Measurements from ENCODE around the gene PSMD11.
"Not testable (repeated sequence)": the region's sequence is repeated elsewhere in the genome, so short reads cannot be mapped to it uniquely, and the experiment has no call there.

Gene PSMD11

DNA sequence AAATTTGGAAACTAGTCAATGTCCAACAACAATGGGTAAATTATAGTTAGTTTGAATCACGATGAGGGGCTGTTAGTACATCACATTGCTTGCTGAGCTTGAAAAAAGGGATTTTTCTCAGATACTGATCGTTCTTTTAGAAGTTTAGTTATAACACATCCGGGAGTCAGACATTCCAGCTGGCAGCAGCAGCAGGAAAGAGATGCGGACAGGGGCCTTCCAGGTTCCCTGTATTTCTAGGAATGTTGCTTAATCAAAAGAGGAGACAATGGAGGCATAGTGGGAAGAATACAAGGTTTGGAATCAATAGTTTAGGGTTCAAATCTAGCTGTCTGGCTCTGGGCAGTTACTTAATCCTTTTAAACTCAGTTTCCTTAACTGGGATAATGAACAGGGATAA, 70.3 kb downstream of the PSMD11 start:
- DNase-seq (ENCODE audit: low read depth): no peak

- no peak for DNase-seq (ENCODE audit: low read depth)
Measured at GRCh38 chr17:32515677-32516383, 71.5 kb downstream of the PSMD11 start.

- no peak for DNase-seq (ENCODE audit: low read depth)
Measured at GRCh38 chr17:32516450-32516849, 72.1 kb downstream of the PSMD11 start.

- DNase-seq (ENCODE audit: low read depth): no peak
Measured at GRCh38 chr17:32516940-32517701, 72.8 kb downstream of the PSMD11 start.

DNA sequence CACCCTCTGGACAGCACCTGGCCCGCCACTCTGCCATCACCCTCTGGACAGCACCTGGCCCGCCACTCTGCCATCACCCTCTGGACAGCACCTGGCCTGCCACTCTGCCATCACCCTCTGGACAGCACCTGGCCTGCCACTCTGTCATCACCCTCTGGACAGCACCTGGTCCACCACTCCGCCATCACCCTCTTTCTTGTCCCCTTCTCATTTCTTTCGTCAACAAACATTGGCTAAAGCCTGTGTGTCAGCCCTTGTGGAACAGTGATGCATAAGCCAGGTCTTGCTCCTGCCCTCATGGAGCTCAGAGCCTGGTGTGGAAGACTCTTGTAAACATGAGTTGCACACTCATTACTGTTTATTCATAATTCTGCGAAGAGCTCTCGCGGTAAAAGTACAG, 73.7 kb downstream of the PSMD11 start:
- no peak for DNase-seq (ENCODE audit: low read depth)

- no peak for DNase-seq (ENCODE audit: low read depth)
Measured at GRCh38 chr17:32518646-32519227, 74.4 kb downstream of the PSMD11 start.

- no peak for DNase-seq (ENCODE audit: low read depth)
Measured at GRCh38 chr17:32519228-32520103, 75.2 kb downstream of the PSMD11 start.

GRCh38 chr17:32520104-32520701, 75.9 kb downstream of the PSMD11 start:
- DNase-seq (ENCODE audit: low read depth): no peak

DNA sequence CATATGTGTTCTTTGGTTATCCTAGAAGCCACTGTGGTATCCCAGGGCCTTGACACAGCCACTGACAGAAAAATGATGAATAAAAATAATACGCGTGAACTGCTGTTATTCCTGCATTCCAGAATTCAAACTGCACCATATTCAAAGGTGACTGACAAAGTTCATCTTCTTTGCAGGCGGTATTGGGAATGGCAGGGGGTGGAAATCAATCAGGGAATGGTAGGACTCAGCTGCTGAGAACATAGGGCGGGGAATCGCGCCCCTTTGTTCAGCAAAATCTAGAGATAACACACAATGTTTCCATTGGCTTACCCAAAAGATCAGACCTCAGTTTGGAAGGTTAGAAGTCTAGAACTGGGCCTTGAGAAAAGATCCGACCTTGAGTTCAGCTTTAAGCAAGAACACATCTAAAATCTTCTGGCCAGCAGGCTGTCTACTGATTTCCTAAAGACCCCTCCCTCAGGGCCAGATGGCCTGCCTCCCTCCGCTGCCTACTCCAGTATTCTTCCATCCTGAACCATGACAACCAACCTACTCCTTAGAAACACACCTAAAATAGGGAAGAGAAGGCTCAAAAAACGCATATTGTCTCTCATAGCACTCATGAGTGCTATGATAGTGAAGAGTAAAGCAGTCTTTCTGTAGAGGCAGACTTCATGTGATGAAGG, 76.6 kb downstream of the PSMD11 start:
- no peak for DNase-seq (ENCODE audit: low read depth)

DNA sequence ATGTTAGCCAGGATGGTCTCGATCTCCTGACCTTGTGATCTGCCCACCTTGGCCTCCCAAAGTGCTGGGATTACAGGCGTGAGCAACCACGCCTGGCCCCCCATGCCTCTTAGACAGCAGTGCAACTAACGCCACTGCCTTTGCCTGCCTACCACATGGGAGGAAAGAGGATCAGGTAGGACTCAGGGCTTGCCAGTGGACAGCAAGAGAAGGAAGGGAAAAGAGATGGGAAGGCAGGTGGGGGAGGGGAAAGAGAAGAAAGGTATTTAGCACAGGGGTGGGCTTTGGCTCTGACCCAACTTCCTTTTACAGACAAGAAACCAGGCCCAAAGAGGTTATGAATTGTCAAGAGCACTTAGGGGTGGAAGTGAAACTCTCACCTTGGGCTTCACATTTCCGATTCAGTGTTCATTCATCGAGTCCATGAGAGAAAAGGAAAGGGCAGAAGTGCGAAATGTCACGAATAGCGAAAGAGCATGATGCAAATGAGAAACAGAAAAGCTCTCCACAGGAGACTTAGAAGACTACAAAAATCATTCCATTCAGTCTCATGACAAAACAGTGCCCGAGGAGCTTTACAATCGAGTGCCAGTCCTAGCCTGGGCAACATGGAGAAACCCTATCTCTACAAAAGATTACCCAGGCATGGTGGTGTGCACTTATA, 78.8 kb downstream of the PSMD11 start:
- DNase-seq (ENCODE audit: low read depth): no peak

GRCh38 chr17:32523827-32524552, 79.7 kb downstream of the PSMD11 start:
- DNase-seq (ENCODE audit: low read depth): no peak

- not testable (repeated sequence) for DNase-seq (ENCODE audit: low read depth)
Measured at GRCh38 chr17:32524553-32524880, 80.2 kb downstream of the PSMD11 start.

DNA sequence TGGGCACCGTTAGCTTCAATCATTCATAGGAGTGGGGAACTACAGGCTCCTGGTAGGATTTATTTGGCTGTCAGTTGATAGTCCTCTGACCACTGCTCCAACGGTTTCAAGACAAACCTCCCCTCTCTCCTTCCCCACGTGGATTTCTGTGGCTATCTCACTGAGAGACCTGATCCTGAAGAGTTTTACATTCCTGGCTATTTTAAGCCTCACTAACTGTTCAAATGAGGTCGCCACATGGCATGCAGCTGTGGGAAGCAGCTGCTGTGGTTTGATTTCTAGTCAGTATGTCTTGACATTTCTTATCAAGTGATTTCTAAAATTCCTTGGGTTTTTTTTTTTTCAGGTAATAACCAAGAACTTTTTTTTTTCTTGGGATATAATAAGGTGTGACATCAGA, 80.8 kb downstream of the PSMD11 start:
- peak; percentile 66 for DNase-seq (ENCODE audit: low read depth)

- no peak for DNase-seq (ENCODE audit: low read depth)
Measured at GRCh38 chr17:32527146-32527545, 82.8 kb downstream of the PSMD11 start.

DNA sequence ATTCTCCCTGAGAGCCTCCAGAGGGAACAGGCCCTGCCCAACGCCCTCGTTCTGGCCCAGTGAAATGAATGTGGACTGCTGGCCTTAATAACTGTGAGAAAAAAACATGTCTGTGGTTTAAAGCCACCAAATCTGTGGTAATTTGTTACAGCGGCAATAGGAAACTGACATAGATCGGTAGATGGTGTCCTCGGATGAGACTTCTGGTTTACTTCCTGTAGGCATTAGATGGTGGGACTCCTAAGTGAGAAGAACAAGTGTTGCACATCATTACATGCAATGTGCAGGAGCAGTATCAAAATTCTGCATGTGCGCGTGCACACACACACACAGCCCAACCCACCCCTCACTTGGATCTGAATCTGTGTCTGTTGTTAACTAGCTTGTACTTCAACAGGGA, 84.5 kb downstream of the PSMD11 start:
- no peak for DNase-seq (ENCODE audit: low read depth)

DNA sequence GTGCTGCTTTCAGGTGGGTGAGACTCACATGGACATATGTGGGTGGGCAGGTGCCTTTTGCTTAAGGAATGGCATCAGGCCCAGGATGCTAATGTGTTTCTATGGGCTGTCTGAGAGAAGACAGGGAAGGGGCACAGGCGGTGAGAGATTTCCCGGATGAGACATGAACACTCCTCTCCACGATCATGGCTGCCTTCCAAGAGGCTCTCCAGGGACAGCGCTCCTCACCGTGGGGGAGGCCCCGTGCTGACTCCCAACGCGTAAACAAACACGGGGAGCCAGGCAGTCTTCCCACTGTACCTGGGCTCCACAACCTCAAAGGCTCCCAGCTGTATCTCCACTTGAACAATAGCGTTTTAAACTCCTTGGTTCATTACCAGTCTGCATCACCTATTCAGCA, 85.3 kb downstream of the PSMD11 start:
- DNase-seq (ENCODE audit: low read depth): peak; percentile 16

Data from amniotic epithelial cell (primary cell).